HG03565 (cell line): ENCODE results near the gene ZNF626.
"Not testable (repeated sequence)": the region's sequence is repeated elsewhere in the genome, so short reads cannot be mapped to it uniquely, and the experiment has no call there.

ENCODE experiments used
- ATAC-seq: cut with Tn5 transposase; IDR thresholded peaks from one replicate; pipeline ENCODE4 v1.9.1; 2021; ENCODE audit warnings: mild to moderate bottlenecking, moderate library complexity; ENCODE audit not compliant: unreplicated experiment

Gene ZNF626

DNA sequence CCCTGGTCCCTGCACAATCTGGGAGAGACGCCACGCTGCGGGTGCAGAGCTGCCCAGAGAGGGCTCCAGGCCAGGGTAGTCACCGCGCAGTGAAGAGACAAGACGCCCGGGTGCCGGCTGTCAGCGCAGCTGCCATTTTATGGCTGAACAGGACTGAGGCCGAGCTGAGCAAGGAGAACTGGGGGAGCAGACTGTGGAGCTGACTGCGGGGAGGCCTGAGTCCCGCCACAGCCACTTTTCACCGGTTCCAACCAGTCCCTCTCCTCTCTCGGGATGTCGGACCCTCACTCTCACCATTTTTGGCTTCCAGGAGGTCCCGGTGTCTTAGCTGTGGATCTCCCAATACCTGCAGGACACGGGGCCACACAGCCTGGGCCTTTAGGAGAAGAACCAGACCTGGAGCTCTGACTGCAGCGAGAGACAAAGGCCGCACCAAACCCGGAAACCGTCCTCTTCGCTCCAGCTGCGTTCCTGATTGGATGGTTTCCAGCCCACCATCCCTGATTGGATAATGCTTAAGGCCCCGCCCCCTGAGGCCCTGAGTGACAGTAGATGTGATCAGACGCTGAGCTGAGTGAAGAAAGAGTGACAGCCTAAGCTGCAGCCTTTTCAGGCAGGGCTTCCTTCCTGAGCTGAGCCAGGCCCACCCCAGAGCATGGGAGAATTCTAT lies at the start of gene ZNF626:
Gene ZNF626 (minus strand): TSS at position 422 of the 670 bp plus-strand sequence. CDS start 125 bp downstream, at position 297.
- peak; percentile 96 for ATAC-seq

GRCh38 chr19:20669263-20669662 lies 7.9 kb upstream of the ZNF626 start:
- no peak for ATAC-seq

DNA sequence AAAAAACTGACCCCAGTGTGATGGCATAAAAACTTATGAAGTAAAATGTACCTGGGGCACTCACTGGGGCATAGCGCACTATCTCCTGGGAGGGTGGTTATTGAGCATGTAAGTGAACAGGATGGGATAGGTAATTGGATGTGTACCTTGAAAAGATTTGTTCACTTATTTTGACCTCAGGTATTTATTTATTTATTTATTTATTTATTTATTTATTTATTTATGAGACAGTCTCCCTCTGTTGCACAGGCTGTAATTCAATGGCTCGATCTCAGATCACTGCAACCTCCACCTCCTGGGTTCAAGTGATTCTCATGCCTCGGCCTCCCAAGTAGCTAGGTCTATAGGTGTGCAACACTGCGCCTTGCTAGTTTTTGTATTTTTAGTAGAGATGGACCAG lies 5.9 kb upstream of the ZNF626 start:
- ATAC-seq = no peak

- no peak for ATAC-seq
These were observed 3.8 kb upstream of the ZNF626 start for GRCh38 chr19:20664901-20665781.

- not testable (repeated sequence) for ATAC-seq
These were observed 3.1 kb upstream of the ZNF626 start for GRCh38 chr19:20664475-20664874.

GRCh38 chr19:20662421-20663105 lies 1.2 kb upstream of the ZNF626 start:
- no peak for ATAC-seq

GRCh38 chr19:20660473-20661140 lies 764 bp downstream of the ZNF626 start:
- no peak for ATAC-seq

DNA sequence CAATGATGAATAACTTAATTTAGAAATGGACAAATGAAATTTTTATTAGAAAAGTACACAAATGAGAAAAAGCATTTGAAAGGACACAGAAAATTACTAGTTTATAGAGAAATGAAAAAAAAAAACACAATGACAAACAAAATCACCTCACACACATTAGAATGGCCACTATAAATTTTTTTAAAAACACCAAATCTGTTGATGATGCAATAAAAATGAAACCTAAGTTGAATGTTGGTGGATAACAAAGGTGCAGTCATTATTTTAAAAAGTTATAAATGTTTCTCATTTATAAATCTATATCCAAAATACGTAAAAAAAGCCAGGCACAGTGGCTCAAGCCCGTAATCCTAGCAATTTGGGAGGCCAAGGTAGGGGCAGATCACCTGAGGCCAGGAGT lies 20.8 kb downstream of the ZNF626 start:
- ATAC-seq = no peak

- ATAC-seq = no peak
These were observed 21.3 kb downstream of the ZNF626 start for GRCh38 chr19:20640023-20640422.

DNA sequence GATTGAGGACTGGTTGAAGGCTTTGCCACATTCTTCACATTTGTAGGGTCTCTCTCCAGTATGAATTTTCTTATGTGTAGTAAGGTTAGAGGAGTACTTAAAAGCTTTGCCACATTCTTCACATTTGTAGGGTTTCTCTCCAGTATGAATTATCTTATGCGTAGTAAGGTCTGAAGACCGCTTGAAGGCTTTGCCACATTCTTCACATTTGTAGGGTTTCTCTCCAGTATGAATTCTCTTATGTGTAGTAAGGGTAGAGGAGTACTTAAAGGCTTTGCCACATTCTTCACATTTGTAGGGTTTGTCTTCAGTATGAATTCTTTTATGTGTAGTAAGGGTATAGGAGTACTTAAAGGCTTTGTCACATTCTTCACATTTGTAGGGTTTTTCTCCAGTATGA lies 36.8 kb downstream of the ZNF626 start:
- not testable (repeated sequence) for ATAC-seq

- ATAC-seq = no peak
These were observed 45.3 kb downstream of the ZNF626 start for GRCh38 chr19:20616071-20616470.

DNA sequence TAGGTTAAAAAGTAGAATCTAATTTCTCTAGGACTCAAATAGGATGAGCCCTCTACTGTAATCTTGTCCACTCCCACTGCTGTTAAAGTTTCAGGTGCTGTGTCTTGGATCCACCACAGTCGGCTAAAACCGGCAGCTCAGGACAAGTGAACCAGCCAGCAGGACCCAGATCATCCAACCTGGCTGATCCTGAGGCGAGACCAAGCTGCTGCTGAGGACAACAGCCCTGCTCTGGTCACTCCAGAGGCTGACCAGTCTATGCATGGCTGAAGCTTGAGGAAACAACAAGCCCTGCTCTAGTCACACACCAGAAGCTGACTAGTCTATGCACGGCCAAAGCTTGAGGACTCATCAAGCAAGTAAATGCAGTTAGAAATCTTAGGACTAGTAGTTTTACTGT lies 46.4 kb downstream of the ZNF626 start:
- not testable (repeated sequence) for ATAC-seq

DNA sequence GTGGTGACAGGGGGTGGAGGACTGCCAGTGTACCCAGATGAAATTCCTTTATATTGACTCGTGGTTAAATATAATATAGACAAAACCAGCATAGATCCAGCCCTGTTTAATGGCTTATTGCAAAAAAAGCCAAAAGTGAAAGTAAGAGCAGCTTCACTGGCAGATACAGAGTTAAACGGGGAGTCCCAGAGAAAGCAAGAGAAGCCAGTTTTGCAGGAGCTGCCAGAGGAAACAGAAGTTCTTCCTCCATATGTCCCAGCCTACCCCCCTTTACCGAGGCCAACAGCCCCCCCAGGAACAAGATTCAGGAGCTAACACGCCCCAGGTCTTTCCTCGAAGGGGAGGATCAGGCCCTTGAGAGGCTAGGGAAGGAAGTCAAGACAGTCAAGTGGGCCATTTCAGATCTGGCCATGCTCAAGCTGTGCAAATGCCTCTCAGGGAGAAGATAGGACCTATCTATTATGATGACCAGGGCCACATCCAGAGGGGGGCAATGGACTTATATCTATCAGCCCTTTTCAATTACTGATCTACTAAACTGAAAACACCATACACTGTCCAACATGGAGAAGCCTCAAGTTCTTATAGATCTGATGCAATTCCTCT lies 48.6 kb downstream of the ZNF626 start:
- ATAC-seq = no peak

GRCh38 chr19:20611866-20612265 lies 49.5 kb downstream of the ZNF626 start:
- no peak for ATAC-seq

GRCh38 chr19:20607943-20608342 lies 53.4 kb downstream of the ZNF626 start:
- no peak for ATAC-seq
